Hepatocyte (in vitro differentiated cells): Measurements from ENCODE around the gene LYRM4.

Source experiments
- CTCF ChIP-seq: fragments of 200-600 bp; sonication (generic); IDR thresholded peaks from 2 replicates; pipeline ENCODE4 v1.5.1; 2016; ENCODE audit warnings: antibody characterized with exemption, mild to moderate bottlenecking; ENCODE audit not compliant: poor library complexity
- EZH2phosphoT487 ChIP-seq: fragments of 200-600 bp; sonication (generic); IDR thresholded peaks from one replicate; pipeline ENCODE4 v1.6.1; 2018; ENCODE audit warnings: antibody characterized with exemption, mild to moderate bottlenecking, low read depth, moderate library complexity; ENCODE audit not compliant: unreplicated experiment, severe bottlenecking

DNA sequence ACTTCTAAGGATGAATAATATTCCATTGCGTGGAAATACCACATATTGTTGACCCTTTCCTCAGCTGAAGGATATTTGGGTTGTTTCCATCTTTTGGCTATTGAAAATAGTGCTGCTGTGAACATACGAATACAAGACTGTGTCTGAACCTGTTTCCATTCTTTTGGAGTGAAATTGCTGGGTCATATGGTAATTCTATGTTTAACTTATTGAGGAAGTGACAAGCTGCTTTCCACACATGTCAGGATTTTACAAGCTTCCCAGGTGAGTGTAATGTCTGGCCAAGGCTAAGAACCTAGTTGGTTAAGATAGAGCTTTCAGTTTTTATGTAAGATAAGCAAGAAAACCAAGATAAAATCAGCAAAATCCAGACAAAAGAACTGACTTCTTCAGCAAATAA is 126.8 kb downstream of the LYRM4 start:
- TF ChIP-seq CTCF, result no peak
- no peak for TF ChIP-seq EZH2phosphoT487
